ENCODE data around the gene CEP290. TPM values are rescaled to one million over a fixed set of nuclear protein-coding genes. Genes with fewer than 3 reads are reported as not detected.

The CEP290 gene, protein sequence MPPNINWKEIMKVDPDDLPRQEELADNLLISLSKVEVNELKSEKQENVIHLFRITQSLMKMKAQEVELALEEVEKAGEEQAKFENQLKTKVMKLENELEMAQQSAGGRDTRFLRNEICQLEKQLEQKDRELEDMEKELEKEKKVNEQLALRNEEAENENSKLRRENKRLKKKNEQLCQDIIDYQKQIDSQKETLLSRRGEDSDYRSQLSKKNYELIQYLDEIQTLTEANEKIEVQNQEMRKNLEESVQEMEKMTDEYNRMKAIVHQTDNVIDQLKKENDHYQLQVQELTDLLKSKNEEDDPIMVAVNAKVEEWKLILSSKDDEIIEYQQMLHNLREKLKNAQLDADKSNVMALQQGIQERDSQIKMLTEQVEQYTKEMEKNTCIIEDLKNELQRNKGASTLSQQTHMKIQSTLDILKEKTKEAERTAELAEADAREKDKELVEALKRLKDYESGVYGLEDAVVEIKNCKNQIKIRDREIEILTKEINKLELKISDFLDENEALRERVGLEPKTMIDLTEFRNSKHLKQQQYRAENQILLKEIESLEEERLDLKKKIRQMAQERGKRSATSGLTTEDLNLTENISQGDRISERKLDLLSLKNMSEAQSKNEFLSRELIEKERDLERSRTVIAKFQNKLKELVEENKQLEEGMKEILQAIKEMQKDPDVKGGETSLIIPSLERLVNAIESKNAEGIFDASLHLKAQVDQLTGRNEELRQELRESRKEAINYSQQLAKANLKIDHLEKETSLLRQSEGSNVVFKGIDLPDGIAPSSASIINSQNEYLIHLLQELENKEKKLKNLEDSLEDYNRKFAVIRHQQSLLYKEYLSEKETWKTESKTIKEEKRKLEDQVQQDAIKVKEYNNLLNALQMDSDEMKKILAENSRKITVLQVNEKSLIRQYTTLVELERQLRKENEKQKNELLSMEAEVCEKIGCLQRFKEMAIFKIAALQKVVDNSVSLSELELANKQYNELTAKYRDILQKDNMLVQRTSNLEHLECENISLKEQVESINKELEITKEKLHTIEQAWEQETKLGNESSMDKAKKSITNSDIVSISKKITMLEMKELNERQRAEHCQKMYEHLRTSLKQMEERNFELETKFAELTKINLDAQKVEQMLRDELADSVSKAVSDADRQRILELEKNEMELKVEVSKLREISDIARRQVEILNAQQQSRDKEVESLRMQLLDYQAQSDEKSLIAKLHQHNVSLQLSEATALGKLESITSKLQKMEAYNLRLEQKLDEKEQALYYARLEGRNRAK (N-terminal part only)
- polyA plus RNA-seq (ENCODE audit: insufficient read length in 3 of 3) = 10 to 100 TPM; 22.7 to 26.7 (median 26.4) TPM

DNA sequence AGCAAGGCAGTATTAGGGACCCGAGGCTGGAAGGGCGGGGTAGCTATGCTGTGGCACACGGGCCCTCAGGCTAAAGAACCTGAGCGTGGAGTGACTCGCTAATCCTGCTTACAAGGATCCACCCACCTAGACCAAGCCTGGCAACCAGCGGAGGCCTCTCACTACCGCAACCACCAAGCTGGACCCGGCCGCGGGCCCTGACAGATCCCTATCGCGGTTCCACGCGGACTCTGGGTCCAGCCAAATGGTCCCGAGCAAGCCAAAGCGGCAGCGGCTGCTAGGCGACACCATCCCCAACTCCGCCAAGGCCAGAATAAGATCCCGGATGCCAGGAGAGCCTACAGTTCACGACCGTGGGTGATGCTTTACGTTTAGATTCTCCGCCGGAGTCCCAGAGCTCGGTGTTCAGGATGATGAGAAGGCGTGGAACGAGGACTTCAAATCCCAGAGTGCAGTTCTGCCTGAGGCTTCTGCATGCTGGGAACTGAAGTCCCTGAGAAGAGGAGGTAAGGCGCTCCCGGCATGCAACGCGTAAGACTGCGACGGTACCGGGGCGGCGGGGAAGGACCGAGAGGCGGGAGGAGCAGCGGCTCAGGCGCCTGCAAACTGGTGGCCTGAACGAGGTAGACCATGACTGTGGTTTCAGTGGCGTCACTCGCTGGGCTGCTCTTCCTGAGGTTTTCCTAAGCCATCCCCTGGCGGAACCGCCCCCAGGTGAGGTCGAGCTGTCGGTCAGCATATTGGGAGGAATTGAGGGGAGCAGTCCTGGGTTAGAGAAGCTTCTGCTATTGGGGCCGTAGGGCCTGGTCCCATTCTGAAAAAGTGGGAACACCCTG, at the start of gene CEP290, which contains the start of gene TMTC3:
TSS of gene CEP290 (minus strand) at position 315 of the 836 bp plus-strand sequence. CDS start 781 bp downstream, outside the sequence.
TSS of gene TMTC3 (plus strand) at position 534 of the 836 bp plus-strand sequence. CDS start 6,009 bp downstream, outside the sequence.
- DNase-seq (ENCODE audit: low read depth in 3 of 3, low spot score in 2 of 3) = peak; percentile 97 to 99 (median 97)

DNA sequence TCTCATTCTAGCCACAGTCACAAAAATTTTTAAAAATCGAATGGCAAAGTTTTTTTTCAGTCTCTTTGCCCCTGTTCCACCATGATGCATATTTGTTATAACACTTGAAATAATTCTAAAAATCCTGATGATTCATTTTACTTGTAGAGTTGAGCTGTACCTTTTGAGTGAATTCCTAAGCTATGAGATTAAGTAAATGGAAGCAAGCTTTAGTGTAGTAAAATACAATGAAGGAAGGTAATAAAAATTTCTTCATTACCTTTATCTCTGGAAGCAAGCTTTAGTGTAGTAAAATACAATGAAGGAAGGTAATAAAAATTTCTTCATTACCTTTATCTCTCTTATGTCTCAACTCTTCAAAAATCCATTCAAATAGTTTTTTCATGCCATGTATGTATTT, 46.3 kb upstream of the CEP290 start:
- no peak for DNase-seq (ENCODE audit: low read depth in 3 of 3, low spot score in 2 of 3)

DNA sequence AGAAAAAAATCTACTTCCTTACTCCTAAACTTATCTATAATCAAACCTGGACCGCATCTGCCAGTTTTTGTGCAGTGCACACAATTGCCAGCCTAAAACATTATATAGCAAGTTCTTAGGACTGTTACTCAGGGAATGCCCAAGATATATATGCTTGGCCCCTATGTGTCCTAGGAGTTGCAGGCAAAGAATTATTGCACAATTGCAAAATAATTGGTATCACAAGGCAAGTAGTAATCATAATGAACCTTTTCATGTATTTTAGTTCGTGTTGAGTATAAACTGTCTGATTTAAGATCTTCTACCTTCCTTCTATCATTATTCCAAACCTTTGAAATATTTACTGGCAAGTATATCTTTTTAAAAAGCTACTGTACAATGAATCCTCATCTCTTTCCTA, 45.7 kb upstream of the CEP290 start:
- DNase-seq (ENCODE audit: low read depth in 3 of 3, low spot score in 2 of 3) = no peak

DNA sequence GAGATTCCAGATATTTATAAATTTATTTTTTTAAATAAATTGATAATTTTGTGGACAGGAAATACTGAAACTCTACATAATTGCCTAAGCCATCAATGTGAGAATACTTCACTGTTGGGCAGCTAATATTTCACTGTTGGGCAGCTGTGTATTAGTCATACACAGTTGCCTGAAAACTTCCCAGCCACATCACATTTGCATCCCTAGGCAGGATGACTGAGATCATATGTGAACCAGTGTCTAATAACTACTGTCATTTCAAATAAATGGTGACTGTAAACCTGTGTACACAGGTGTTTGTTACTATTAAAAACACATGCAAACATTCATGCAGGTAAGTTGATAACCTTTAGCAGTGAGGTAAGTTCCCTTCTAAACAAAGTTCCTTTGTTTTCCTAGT, 44.1 kb upstream of the CEP290 start:
- DNase-seq (ENCODE audit: low read depth in 3 of 3, low spot score in 2 of 3) = no peak

DNA sequence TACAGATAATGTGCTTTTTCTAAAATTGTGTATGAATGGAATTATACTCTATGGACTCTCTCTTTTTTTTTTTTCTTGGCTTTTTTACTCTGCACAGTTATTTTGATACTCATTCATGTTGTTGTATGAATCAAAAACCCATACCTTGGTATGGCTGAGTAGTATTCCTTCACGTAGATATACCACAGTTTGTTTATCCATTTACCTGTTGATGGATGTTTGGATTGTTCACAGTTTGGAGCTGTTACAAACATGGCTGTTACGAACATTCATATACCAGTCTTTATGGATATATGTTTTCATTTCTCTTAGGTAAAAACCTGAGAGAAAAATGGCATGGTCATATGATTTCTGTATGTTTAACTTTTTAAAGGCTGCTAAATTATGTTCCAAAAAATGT, 43.4 kb upstream of the CEP290 start:
- DNase-seq (ENCODE audit: low read depth in 3 of 3, low spot score in 2 of 3) = no peak

DNA sequence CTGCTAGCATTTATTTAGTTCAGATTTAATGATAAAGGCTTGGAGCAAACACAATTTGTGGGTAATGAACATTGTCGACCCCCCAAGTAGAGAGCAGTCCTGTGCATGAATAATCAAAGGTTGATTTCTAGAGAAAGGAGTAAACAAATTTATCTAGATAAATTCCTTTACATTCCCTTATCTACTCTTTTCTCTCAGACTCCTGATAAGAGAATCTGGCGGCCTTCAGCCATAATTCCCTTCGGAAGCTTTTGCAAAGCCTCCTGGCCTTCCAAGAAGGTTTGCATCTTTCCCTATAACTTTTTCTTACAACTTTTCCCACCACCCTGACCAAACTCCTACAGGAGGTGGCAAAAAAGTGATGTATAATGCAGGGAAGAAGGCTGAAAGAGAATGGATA, 42.3 kb upstream of the CEP290 start:
- no peak for DNase-seq (ENCODE audit: low read depth in 3 of 3, low spot score in 2 of 3)

DNA sequence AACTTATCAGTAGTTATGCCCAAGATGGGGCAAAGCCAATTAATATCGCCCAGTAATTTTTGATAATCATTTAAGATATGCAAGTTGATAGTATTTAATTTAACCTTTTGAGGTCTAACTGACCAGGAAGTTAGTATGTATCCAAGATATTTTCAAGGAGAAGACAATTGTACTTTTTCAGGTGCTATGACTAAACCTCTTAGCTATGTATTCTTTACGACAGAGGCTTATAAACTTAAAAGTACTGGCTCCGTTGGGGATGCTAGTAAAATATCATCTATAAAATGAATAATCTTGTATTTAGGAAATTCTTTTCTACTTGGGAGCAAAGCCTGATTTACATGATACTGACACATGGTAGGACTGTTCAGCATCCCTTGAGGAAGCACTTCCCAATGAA, 40.5 kb upstream of the CEP290 start:
- no peak for DNase-seq (ENCODE audit: low read depth in 3 of 3, low spot score in 2 of 3)

DNA sequence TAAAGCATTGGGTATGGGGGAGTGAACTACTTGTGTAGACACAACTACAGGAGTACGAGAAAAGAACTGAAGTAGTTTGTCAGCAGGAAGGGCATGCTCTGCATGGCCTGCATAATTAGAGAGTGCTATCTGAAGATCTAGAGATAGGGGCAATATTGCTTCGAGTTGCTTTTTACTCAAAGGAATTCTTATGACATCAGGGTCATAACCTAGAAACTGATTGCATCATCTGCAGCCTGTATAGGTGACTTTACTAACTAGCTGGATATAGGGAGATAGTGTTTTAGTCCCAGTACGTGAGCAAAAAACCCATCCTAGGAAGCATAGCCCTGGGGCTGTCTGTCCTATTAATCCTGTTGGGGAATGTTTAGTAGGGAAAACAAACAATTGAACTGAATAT, 40.0 kb upstream of the CEP290 start:
- no peak for DNase-seq (ENCODE audit: low read depth in 3 of 3, low spot score in 2 of 3)

DNA sequence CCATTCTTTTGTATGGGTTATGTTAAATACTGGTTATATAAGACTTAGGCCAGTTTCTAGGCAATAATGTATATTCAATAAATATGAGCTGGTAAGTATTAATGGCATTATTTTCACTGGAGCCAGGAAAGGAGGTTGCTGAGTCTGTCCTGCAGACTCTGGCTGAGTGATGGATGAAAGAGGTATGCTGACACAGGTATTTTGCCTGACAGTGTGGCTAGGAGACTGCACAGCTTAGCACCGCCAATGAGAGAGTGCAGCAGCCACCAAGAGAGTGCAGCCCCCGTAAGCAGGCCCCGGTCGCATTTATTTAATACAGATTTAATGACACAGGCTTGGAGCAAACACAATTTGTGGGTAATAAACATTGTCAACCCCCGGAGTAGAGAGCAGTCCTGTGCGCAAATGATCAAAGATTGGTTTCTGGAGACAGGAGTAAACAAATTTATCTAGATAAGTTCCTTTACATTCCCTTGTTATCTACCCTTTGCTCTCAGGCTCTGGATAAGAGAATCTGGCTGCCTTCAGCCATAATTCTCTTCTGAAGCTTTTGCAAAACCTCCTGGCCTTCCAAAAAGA, 37.6 kb upstream of the CEP290 start:
- DNase-seq (ENCODE audit: low read depth in 3 of 3, low spot score in 2 of 3) = no peak

DNA sequence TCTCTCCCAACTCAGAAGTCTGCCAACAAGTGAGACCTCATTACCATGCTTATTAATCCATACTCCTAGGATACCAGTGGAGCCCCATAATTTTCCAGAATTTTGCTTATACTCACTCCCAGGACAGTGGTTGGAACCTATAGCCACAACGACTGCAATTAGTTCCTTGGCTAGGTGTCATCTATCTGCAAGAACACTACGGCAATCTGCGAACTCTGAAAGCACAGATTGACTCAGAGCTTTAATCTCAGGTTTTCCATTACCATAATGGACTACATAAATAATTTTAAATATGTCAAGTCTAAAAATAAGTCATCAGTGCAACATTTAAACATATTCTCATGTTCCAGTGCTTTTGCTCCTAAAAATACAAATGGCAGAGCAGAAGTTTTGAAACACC, 33.7 kb upstream of the CEP290 start:
- DNase-seq (ENCODE audit: low read depth in 3 of 3, low spot score in 2 of 3) = no peak

DNA sequence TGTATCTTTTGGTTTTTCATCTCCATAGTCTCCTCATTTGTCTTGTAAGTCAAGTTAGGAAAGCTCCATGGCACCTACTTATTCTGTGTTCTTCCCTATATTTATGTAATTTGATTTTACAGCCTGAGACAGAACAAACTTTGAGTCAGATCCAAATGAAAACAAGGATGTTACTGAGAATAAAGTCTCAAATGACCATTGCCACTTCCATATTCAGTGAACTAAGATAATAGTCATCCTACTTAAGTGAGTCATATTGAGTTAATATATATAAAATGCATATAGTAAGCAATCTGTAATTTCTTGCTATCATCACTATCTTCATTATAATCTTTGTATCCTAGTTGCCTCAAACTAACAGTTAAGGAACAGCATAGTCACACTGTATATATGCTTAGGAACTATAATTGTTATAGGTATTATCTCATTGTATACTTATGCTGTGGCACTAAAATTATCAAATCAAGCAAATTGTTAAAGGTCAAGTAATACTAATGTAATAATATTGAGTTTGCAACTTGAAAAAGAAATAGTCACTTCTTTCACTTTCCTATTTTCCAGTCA, 31.0 kb upstream of the CEP290 start:
- no peak for DNase-seq (ENCODE audit: low read depth in 3 of 3, low spot score in 2 of 3)

DNA sequence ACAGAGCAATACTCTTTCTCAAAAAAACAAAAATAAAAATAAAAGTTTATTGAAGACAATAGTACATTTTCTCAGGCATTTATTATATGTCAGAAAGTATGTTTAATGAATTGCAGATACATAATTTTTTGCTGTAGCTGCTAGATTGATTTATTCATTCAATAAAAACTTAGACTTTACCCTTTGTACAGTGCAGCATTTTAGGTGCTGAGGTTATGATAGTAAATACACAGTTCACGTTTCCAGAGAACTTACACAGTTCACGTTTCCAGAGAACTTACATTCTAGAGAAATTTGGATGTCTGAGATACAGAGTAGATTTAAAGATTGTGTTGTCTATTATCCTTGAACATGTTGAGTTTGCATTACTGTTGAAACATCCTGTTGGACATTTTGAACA, 25.5 kb upstream of the CEP290 start:
- DNase-seq (ENCODE audit: low read depth in 3 of 3, low spot score in 2 of 3) = no peak

DNA sequence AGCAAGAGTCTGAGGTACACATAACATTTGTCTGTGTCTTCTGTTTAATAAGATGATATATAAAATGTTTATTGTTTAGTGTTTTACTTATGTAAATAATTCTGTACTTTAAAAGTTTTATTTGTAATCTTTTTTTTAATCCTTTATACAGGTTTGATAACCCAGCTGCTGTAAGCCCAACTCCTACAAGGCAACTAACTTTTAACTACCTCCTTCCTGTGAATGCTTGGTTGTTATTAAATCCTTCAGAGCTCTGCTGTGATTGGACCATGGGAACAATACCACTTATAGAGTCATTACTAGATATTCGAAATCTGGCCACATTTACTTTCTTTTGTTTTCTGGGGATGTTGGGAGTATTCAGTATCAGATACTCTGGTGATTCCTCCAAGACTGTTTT, 24.3 kb upstream of the CEP290 start:
- no peak for DNase-seq (ENCODE audit: low read depth in 3 of 3, low spot score in 2 of 3)

DNA sequence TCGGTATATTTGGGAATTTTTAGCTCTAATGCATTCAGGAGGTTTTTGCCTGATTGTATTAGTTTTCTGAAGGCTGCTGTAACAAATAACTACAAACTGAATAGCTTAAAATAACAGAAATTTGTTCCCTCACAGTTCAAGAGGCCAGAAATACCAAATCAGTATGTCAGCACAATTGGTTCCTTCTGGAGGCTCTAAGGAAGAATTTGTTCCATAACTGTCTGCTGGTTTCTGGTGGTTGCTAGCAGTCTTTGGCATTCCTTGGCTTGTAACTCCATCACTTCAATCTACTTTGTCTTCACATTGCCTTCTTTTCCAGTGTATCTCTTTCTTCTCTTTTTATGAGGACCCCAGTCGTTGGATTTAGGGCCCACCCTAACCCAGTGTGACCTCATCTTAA, 21.5 kb upstream of the CEP290 start:
- DNase-seq (ENCODE audit: low read depth in 3 of 3, low spot score in 2 of 3) = no peak

DNA sequence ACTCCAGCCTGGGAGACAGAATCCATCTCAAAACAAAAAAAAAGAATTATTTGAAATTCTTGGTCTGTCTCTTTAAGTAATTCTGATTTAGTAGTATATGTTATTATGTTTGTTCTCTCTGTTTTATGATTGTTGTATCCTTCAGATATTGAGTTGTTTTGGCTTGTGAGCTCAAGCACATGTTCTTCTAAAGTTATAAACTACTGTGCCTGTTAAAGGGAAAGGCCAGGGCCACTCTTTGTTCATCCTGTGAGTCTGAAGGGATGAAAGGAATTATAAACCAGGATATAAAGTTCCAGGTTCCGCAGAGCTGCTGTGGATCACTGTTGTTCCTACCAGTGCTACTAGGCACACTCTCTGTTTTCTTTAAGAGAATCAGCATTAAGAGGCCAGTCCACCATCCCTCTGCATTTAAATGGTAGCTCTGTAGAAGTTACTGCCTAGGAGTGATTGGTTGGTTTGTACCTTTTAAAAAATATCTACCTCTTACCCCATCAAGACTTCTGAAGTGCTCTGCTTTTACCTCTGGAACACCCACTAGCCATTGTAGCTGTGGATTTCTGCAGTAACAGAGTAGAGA, 14.3 kb upstream of the CEP290 start:
- DNase-seq (ENCODE audit: low read depth in 3 of 3, low spot score in 2 of 3) = no peak

DNA sequence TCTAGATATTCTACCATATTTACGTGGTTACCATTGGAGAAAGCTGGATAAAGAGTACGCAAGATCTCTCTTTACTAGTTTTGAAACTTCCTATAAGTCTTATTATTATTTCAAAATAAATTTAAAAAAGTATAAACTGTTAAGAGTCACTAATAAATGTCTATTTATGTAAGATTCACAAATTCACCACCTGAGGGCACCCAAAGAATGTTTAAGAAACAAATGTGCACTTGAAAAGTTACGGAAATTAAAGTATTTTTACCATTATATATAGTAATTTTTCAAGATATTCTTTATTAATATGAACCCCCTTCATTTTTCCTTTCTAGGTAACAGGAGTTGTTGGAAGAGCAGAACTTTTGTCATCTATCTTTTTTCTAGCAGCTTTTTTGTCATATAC, 12.1 kb upstream of the CEP290 start:
- DNase-seq (ENCODE audit: low read depth in 3 of 3, low spot score in 2 of 3) = peak in 1 of 3 donors; percentile 8

DNA sequence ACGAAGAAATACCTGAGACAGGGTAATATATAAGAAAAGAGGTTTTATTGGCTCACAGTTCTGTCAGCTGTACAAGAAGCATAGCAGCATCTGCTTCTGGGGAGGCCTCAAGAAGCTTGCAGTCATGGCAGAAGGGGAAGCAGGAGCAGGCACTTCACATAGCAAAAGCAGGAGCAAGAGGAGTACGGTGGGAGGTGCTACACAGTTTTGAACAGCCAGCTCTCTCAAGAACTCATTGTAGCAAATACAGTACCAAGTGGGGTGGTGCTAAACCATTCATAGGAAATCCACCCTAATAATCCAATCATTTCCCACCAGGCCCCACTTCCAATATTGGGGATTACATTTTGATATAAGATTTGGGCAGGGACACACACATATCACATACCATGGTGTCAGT, 8.2 kb upstream of the CEP290 start:
- DNase-seq (ENCODE audit: low read depth in 3 of 3, low spot score in 2 of 3) = no peak

DNA sequence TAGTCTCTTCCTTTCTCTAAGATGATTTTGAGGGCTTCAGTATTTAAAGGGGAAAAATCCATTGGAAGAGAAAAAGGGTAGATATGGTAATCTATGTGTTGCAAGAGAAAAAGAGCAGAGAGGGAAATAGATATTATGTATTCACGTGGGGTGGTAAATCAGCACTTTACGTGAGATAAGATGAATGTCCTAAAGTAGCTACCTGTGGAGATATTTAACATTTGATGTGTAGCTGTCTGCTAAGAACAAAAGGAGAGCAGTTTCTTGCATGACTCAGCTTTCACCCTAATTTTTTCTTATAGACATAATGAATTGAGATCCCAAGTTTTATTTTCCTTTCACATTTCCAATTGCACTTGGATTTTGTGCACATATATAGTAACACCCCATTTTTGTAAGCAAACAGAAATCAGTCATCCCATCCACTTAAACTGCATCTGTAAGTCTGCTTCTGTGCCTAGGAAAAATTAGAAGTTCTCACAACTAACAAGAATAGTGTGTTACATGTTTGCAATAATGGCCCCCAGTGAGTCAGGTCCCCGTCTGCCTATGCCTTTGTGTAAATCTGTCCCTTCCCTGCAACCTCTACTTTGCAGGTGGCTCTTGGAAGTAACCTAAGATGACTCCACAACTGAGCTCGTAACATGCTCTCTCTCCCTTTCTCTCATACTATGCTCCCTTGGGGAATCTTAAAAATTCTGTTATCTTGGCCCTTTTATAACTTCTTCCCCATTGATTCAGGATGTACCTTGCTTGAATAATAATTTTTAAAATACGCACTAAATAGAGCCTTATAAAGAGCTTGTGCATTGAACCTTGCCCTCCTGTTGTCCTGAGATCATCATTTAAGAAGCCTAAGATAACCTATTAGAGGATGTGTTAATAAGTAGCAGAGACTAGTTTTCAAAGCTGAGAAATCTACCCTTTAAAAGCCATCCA, 3.9 kb upstream of the CEP290 start:
- DNase-seq (ENCODE audit: low read depth in 3 of 3, low spot score in 2 of 3) = no peak
